Measurements from ENCODE around the gene UCK2.

Gene UCK2

DNA sequence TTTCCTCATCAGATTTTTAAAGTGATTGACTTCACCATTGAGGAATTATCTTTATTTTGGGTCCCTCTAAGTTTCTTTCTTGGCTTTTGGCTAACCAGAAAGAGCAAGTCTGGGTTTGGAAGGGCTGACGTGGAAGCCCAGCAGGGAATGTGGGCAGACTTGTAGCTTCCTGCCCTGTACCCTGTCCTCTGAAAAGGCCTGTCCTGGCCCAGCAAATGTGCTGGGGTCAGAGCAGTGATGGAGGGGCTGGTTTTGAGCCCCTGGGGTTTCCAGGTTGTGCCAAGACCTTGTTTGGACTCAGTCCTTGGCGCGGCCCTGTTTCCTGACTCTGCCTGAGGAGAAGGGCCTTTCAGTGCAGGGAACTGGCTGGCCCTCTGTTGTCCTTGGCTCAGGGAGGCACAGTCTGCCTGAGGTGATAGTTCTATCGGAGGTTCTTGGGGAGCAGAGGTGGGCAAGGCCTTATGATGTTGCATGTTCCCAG, 72.1 kb downstream of the UCK2 start:
- peak overlapping the region in 1 of 2 experiments; percentile 39 for H3K4me3 ChIP-seq (ENCODE audit: insufficient read depth in 1 of 2, low read depth in 1 of 2, low read length in 2 of 2)
- H3K27ac ChIP-seq (ENCODE audit: low read length, poor library complexity, severe bottlenecking): peak overlapping the region; percentile 96
- H2AFZ ChIP-seq (ENCODE audit: low read depth, low read length): no peak overlapping the region
- H2BK120ac ChIP-seq (ENCODE audit: low read depth, low read length): peak overlapping the region; percentile 56
- peak overlapping the region; percentile 60 for H2BK5ac ChIP-seq (ENCODE audit: low read depth, low read length, poor library complexity, severe bottlenecking)
- H2BK12ac ChIP-seq (ENCODE audit: low read length in 2 of 2): peak overlapping the region; percentile 94 to 95
- peak overlapping the region; percentile 70 for H4K8ac ChIP-seq (ENCODE audit: low read length)
- H3K27me3 ChIP-seq (ENCODE audit: control insufficient read depth in 1 of 2, insufficient read depth in 1 of 2, low read length in 2 of 2): no peaks in the 10 kb centered on the region
- H3K4me2 ChIP-seq (ENCODE audit: low read length, poor library complexity, severe bottlenecking): no peak overlapping the region
- H3K18ac ChIP-seq (ENCODE audit: low read depth in 1 of 2, low read length in 2 of 2): peak overlapping the region; percentile 31 to 94
- peaks cover 19 to 22% of the 10 kb centered on the region in 2 experiments for H3K36me3 ChIP-seq (ENCODE audit: control insufficient read depth in 1 of 2, insufficient read depth in 2 of 2, low read depth in 1 of 2, low read length in 2 of 2)
- DNase-seq: no peak
- peaks cover 53% of the 10 kb centered on the region for H3K4me1 ChIP-seq (ENCODE audit: control insufficient read depth, insufficient read depth, low read depth, low read length)
- WGBS: 89% methylated on average over 4 of the region's 4 CpGs
- H3K23ac ChIP-seq (ENCODE audit: low read length in 2 of 2): peak overlapping the region in 1 of 2 experiments; percentile 65
- peaks cover 22% of the 10 kb centered on the region for H3K79me1 ChIP-seq (replicated peaks; ENCODE audit: low read length, poor library complexity, severe bottlenecking)
- no peaks in the 10 kb centered on the region for H3K9me3 ChIP-seq (ENCODE audit: control insufficient read depth, low read length)
- H3K4ac ChIP-seq (ENCODE audit: low read depth in 1 of 2, low read length in 2 of 2): peak overlapping the region; percentile 55 to 92
- peak overlapping the region; percentile 73 for H4K91ac ChIP-seq (ENCODE audit: low read length)
- H2BK15ac ChIP-seq (ENCODE audit: low read depth, poor library complexity, severe bottlenecking): peak overlapping the region; percentile 66
- H3K9ac ChIP-seq (ENCODE audit: low read length): peak overlapping the region; percentile 85
- peak overlapping the region; percentile 83 for H2AK5ac ChIP-seq (ENCODE audit: low read length, severe bottlenecking)
- peak overlapping the region in 1 of 2 experiments; percentile 78 for H3K14ac ChIP-seq (ENCODE audit: low read length in 2 of 2)

DNA sequence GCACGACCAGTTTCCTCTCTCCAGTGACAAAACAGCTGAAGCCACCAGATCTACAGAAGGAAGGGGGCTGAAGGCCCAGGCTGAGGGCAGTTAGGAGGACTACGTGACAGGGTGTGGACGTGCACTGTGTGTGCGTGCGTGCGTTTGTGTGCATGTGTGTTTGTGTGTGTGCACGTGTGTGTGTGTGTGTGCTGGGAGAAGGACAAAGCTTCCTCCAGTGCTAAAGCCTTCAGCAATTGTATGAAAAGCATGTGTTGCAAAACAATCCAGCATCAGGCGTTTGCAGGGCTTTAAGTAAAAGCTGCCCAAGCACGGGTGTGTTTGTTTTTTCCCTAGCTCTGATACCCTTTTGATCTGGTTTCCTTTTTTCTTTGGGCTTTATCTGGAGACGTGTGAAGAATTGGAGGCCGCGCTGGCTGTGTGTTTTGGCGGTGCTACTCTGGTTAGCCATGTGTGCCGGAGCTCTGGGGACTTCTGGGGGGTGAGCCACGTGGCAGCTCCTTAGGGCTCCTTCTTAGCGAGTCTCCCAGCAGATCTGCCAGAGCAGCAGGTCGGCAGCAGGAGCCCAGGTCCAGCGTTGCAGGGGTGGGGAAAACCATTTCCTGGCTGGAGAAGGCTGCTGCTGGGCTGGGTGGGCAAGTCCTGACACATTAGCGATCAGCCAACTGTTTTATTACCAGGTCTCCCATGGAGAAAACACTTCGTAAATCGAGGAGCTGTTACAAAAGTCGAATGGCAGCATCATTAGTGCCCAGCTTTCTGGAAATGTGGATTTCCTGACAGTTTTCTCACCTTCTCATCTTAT, 73.4 kb downstream of the UCK2 start:
- peak overlapping the region in 1 of 2 experiments; percentile 91 for H3K14ac ChIP-seq (ENCODE audit: low read length in 2 of 2)
- peak; percentile 46 for DNase-seq
- H3K27me3 ChIP-seq (ENCODE audit: control insufficient read depth in 1 of 2, insufficient read depth in 1 of 2, low read length in 2 of 2): no peaks in the 10 kb centered on the region
- peak overlapping the region; percentile 91 for H4K91ac ChIP-seq (ENCODE audit: low read length)
- peak overlapping the region; percentile 85 for H3K9ac ChIP-seq (ENCODE audit: low read length)
- H4K8ac ChIP-seq (ENCODE audit: low read length): peak overlapping the region; percentile 95
- peak overlapping the region; percentile 19 for H2BK5ac ChIP-seq (ENCODE audit: low read depth, low read length, poor library complexity, severe bottlenecking)
- peak overlapping the region; percentile 50 for H2BK120ac ChIP-seq (ENCODE audit: low read depth, low read length)
- WGBS: 36% methylated on average over 21 of the region's 22 CpGs
- peak overlapping the region; percentile 59 to 74 for H3K4ac ChIP-seq (ENCODE audit: low read depth in 1 of 2, low read length in 2 of 2)
- H3K79me1 ChIP-seq (replicated peaks; ENCODE audit: low read length, poor library complexity, severe bottlenecking): peaks cover 23% of the 10 kb centered on the region
- H3K4me1 ChIP-seq (ENCODE audit: control insufficient read depth, insufficient read depth, low read depth, low read length): peaks cover 45% of the 10 kb centered on the region
- H2AK5ac ChIP-seq (ENCODE audit: low read length, severe bottlenecking): peak overlapping the region; percentile 83
- H3K4me3 ChIP-seq (ENCODE audit: insufficient read depth in 1 of 2, low read depth in 1 of 2, low read length in 2 of 2): peak overlapping the region in 1 of 2 experiments; percentile 39
- peak overlapping the region; percentile 93 to 95 for H3K18ac ChIP-seq (ENCODE audit: low read depth in 1 of 2, low read length in 2 of 2)
- no peak overlapping the region for H2BK15ac ChIP-seq (ENCODE audit: low read depth, poor library complexity, severe bottlenecking)
- H3K4me2 ChIP-seq (ENCODE audit: low read length, poor library complexity, severe bottlenecking): peak overlapping the region; percentile 9
- H3K27ac ChIP-seq (ENCODE audit: low read length, poor library complexity, severe bottlenecking): peak overlapping the region; percentile 96
- H3K23ac ChIP-seq (ENCODE audit: low read length in 2 of 2): peak overlapping the region in 1 of 2 experiments; percentile 75
- H2BK12ac ChIP-seq (ENCODE audit: low read length in 2 of 2): peak overlapping the region; percentile 73 to 100
- no peaks in the 10 kb centered on the region for H3K9me3 ChIP-seq (ENCODE audit: control insufficient read depth, low read length)
- H2AFZ ChIP-seq (ENCODE audit: low read depth, low read length): no peak overlapping the region
- peaks cover 19 to 25% of the 10 kb centered on the region in 2 experiments for H3K36me3 ChIP-seq (ENCODE audit: control insufficient read depth in 1 of 2, insufficient read depth in 2 of 2, low read depth in 1 of 2, low read length in 2 of 2)

DNA sequence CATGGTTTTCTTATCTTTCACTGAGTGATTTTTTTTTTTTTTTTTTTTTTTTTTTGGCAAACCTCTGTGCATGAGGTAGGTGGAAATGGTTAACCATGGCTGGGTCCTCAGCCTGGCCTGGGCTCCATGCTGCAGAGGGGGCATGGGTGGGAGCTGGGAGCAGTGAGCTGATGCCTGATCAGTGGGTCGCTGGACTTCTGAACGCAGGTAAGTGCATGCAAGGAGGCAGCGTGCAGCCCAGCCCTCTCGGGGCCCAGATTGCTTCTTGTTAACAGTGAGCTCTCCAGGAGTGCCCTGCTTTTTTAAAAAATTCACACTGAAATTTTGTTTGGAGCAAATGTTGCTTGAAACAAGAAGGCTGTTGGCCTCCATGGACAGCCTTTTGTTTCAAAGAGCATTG, 75.2 kb downstream of the UCK2 start:
- Histone ChIP-seq H3K36me3 (ENCODE audit: control insufficient read depth in 1 of 2, insufficient read depth in 2 of 2, low read depth in 1 of 2, low read length in 2 of 2) (peaks cover 22 to 35% of the 10 kb centered on the region in 2 experiments), H3K18ac (ENCODE audit: low read depth in 1 of 2, low read length in 2 of 2) (no peak overlapping the region), H2BK12ac (ENCODE audit: low read length in 2 of 2) (peak overlapping the region in 1 of 2 experiments; percentile 49), H3K14ac (ENCODE audit: low read length in 2 of 2) (no peak overlapping the region), H3K27me3 (ENCODE audit: control insufficient read depth in 1 of 2, insufficient read depth in 1 of 2, low read length in 2 of 2) (no peaks in the 10 kb centered on the region), H3K4me3 (ENCODE audit: insufficient read depth in 1 of 2, low read depth in 1 of 2, low read length in 2 of 2) (no peak overlapping the region), H2AK5ac (ENCODE audit: low read length, severe bottlenecking) (no peak overlapping the region), H3K27ac (ENCODE audit: low read length, poor library complexity, severe bottlenecking) (no peak overlapping the region), H2BK15ac (ENCODE audit: low read depth, poor library complexity, severe bottlenecking) (no peak overlapping the region), H3K4me2 (ENCODE audit: low read length, poor library complexity, severe bottlenecking) (no peak overlapping the region), H2BK5ac (ENCODE audit: low read depth, low read length, poor library complexity, severe bottlenecking) (no peak overlapping the region), H3K9ac (ENCODE audit: low read length) (no peak overlapping the region), H2AFZ (ENCODE audit: low read depth, low read length) (no peak overlapping the region), H3K9me3 (ENCODE audit: control insufficient read depth, low read length) (no peaks in the 10 kb centered on the region), H2BK120ac (ENCODE audit: low read depth, low read length) (no peak overlapping the region), H4K91ac (ENCODE audit: low read length) (peak overlapping the region; percentile 21), H3K23ac (ENCODE audit: low read length in 2 of 2) (no peak overlapping the region), H3K4ac (ENCODE audit: low read depth in 1 of 2, low read length in 2 of 2) (peak overlapping the region in 1 of 2 experiments; percentile 52), H3K79me1 (replicated peaks; ENCODE audit: low read length, poor library complexity, severe bottlenecking) (peaks cover 28% of the 10 kb centered on the region), H3K4me1 (ENCODE audit: control insufficient read depth, insufficient read depth, low read depth, low read length) (peaks cover 33% of the 10 kb centered on the region), H4K8ac (ENCODE audit: low read length) (peak overlapping the region; percentile 22)
- 98% methylated on average over 4 of the region's 4 CpGs for WGBS
- DNase-seq: no peak

DNA sequence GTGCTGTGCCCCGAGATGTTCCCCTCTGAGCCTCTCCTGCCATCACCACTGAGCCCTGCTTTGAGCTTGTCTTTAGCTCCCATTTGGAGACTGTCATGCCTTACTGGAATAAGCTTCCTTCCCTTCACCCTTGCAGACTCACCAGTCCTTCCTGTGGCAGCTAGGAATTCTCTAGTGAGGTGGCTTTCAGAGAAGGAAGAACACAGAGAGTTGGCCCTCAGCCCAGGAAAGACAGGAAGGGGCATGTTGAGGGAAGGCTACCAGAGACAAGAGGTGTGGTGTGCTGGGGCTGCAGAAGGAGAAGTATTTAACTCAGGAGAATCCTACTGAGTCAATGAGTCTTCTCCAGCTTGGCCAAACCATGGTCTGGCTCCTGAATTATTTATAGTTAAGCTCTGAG, 76.3 kb downstream of the UCK2 start:
- H2AFZ ChIP-seq (ENCODE audit: low read depth, low read length): no peak overlapping the region
- H3K27ac ChIP-seq (ENCODE audit: low read length, poor library complexity, severe bottlenecking): no peak overlapping the region
- peak overlapping the region; percentile 47 to 63 for H3K18ac ChIP-seq (ENCODE audit: low read depth in 1 of 2, low read length in 2 of 2)
- no peak overlapping the region for H2BK120ac ChIP-seq (ENCODE audit: low read depth, low read length)
- no peak overlapping the region for H2AK5ac ChIP-seq (ENCODE audit: low read length, severe bottlenecking)
- H3K14ac ChIP-seq (ENCODE audit: low read length in 2 of 2): no peak overlapping the region
- H3K27me3 ChIP-seq (ENCODE audit: control insufficient read depth in 1 of 2, insufficient read depth in 1 of 2, low read length in 2 of 2): no peaks in the 10 kb centered on the region
- H2BK12ac ChIP-seq (ENCODE audit: low read length in 2 of 2): no peak overlapping the region
- H2BK15ac ChIP-seq (ENCODE audit: low read depth, poor library complexity, severe bottlenecking): no peak overlapping the region
- 93% methylated on average over 1 of the region's 1 CpG for WGBS
- H3K79me1 ChIP-seq (replicated peaks; ENCODE audit: low read length, poor library complexity, severe bottlenecking): peaks cover 35% of the 10 kb centered on the region
- peaks cover 30 to 44% of the 10 kb centered on the region in 2 experiments for H3K36me3 ChIP-seq (ENCODE audit: control insufficient read depth in 1 of 2, insufficient read depth in 2 of 2, low read depth in 1 of 2, low read length in 2 of 2)
- H4K8ac ChIP-seq (ENCODE audit: low read length): no peak overlapping the region
- H4K91ac ChIP-seq (ENCODE audit: low read length): peak overlapping the region; percentile 65
- H3K4me3 ChIP-seq (ENCODE audit: insufficient read depth in 1 of 2, low read depth in 1 of 2, low read length in 2 of 2): no peak overlapping the region
- no peaks in the 10 kb centered on the region for H3K9me3 ChIP-seq (ENCODE audit: control insufficient read depth, low read length)
- H3K4me1 ChIP-seq (ENCODE audit: control insufficient read depth, insufficient read depth, low read depth, low read length): peaks cover 28% of the 10 kb centered on the region
- H3K4ac ChIP-seq (ENCODE audit: low read depth in 1 of 2, low read length in 2 of 2): no peak overlapping the region
- H3K23ac ChIP-seq (ENCODE audit: low read length in 2 of 2): no peak overlapping the region
- no peak overlapping the region for H3K9ac ChIP-seq (ENCODE audit: low read length)
- H2BK5ac ChIP-seq (ENCODE audit: low read depth, low read length, poor library complexity, severe bottlenecking): no peak overlapping the region
- peak; percentile 59 for DNase-seq
- H3K4me2 ChIP-seq (ENCODE audit: low read length, poor library complexity, severe bottlenecking): no peak overlapping the region
